A549 treated with CpdA at 1 μM for 4 hours (cell line): ENCODE results near the gene SEC22A. TPM values are rescaled to one million over a fixed set of nuclear protein-coding genes. Genes with fewer than 3 reads are reported as not detected.

Source experiments
- total RNA-seq: library from RNA; stranded (reverse); fragments of 200-300 nt; extraction: Qiagen RNA extraction; gene quantifications from 5 replicates; pipeline ENCODE4 v1.2.3, GENCODE V29; 2022; ENCODE audit warnings: low read depth

SEC22A gene
- total RNA-seq: 18.2 to 22.9 TPM (median 20.6 TPM) in 5 replicates

GRCh38 chr3:123201557-123202427 lies at the start of gene SEC22A:
SEC22A (plus strand) TSS chr3:123201943; CDS start chr3:123209218, 7,275 bp downstream.

Other genes starting within 250 kb of the SEC22A start
- gene SEMA5B, start 174.2 kb upstream of the SEC22A start, total RNA-seq: 0.17 to 0.40 TPM (median 0.29 TPM) in 5 replicates
- 22.9 to 26.5 TPM (median 24.4 TPM) in 5 replicates for gene PDIA5, start 134.9 kb upstream of the SEC22A start, total RNA-seq
- gene ADCY5, start 247.1 kb downstream of the SEC22A start, total RNA-seq: 0.23 to 0.47 TPM (median 0.38 TPM) in 5 replicates